HG02938 (cell line): Measurements from ENCODE around the gene KRTAP4-1.
"Not testable (repeated sequence)": the region's sequence is repeated elsewhere in the genome, so short reads cannot be mapped to it uniquely, and the experiment has no call there.

Experiments
- ATAC-seq: cut with Tn5 transposase; IDR thresholded peaks from one replicate; pipeline ENCODE4 v1.9.1; 2021; ENCODE audit warnings: mild to moderate bottlenecking, moderate library complexity; ENCODE audit not compliant: unreplicated experiment

The KRTAP4-1 gene

GRCh38 chr17:41184480-41184961, at the start of gene KRTAP4-1:
KRTAP4-1 (minus strand) TSS chr17:41184911; CDS start chr17:41184854, 57 bp downstream.
- no peak for ATAC-seq

- ATAC-seq: not testable (repeated sequence)
Observed at GRCh38 chr17:41232399-41233105, 47.8 kb upstream of the KRTAP4-1 start, which contains the start of gene KRTAP9-3. KRTAP9-3 (plus strand) TSS chr17:41232449; CDS start chr17:41232502, 53 bp downstream.

- ATAC-seq: no peak
Observed at GRCh38 chr17:41231731-41232130, 47.0 kb upstream of the KRTAP4-1 start.

GRCh38 chr17:41230094-41230493, 45.4 kb upstream of the KRTAP4-1 start:
- ATAC-seq: no peak

- ATAC-seq: not testable (repeated sequence)
Observed at GRCh38 chr17:41226598-41227095, 41.9 kb upstream of the KRTAP4-1 start, which contains the start of gene KRTAP9-2. KRTAP9-2 (plus strand) TSS chr17:41226648; CDS start chr17:41226655, 7 bp downstream.

- no peak for ATAC-seq
Observed at GRCh38 chr17:41226051-41226450, 41.3 kb upstream of the KRTAP4-1 start.

GRCh38 chr17:41223821-41224220, 39.1 kb upstream of the KRTAP4-1 start:
- no peak for ATAC-seq

GRCh38 chr17:41215681-41216080, 31.0 kb upstream of the KRTAP4-1 start:
- ATAC-seq: no peak

GRCh38 chr17:41212524-41213169, 27.9 kb upstream of the KRTAP4-1 start:
- ATAC-seq: no peak

GRCh38 chr17:41211845-41212466, 27.2 kb upstream of the KRTAP4-1 start:
- no peak for ATAC-seq

GRCh38 chr17:41199421-41200078, 14.8 kb upstream of the KRTAP4-1 start:
- ATAC-seq: no peak

- ATAC-seq: no peak
Observed at GRCh38 chr17:41196068-41196467, 11.4 kb upstream of the KRTAP4-1 start.

GRCh38 chr17:41190328-41190727, 5.6 kb upstream of the KRTAP4-1 start:
- ATAC-seq: no peak

- not testable (repeated sequence) for ATAC-seq
Observed at GRCh38 chr17:41189837-41190318, 5.2 kb upstream of the KRTAP4-1 start, which contains the start of gene KRTAP9-1. KRTAP9-1 (plus strand) TSS chr17:41189887; CDS start chr17:41189887, 0 bp downstream.

- ATAC-seq: no peak
Observed at GRCh38 chr17:41186872-41187271, 2.2 kb upstream of the KRTAP4-1 start.

GRCh38 chr17:41185001-41185400, 290 bp upstream of the KRTAP4-1 start:
- ATAC-seq: no peak

GRCh38 chr17:41178843-41179616, 5.7 kb downstream of the KRTAP4-1 start:
- no peak for ATAC-seq

GRCh38 chr17:41178341-41178740, 6.4 kb downstream of the KRTAP4-1 start:
- no peak for ATAC-seq

- no peak for ATAC-seq
Observed at GRCh38 chr17:41177727-41178271, 6.9 kb downstream of the KRTAP4-1 start, which contains the start of gene KRTAP4-2. KRTAP4-2 (minus strand) TSS chr17:41178221; CDS start chr17:41178164, 57 bp downstream.
